GM21737 (cell line): ENCODE data around the gene CTDSP1.

Source experiments
- ATAC-seq: cut with Tn5 transposase; IDR thresholded peaks from one replicate; pipeline ENCODE4 v1.9.1; 2021; ENCODE audit warnings: mild to moderate bottlenecking, moderate library complexity; ENCODE audit not compliant: unreplicated experiment

CTDSP1 gene

GRCh38 chr2:218398437-218399390 lies 954 bp upstream of the CTDSP1 start:
- ATAC-seq, result no peak

- ATAC-seq, result no peak
Observed at GRCh38 chr2:218400167-218400929, 680 bp downstream of the CTDSP1 start.

GRCh38 chr2:218400930-218401881 lies 1.5 kb downstream of the CTDSP1 start:
- ATAC-seq, result no peak

- ATAC-seq, result no peak
Observed at GRCh38 chr2:218401890-218402289, 2.2 kb downstream of the CTDSP1 start.

GRCh38 chr2:218402491-218402901 lies 2.8 kb downstream of the CTDSP1 start:
- ATAC-seq, result no peak

GRCh38 chr2:218402911-218403411 lies 3.3 kb downstream of the CTDSP1 start:
- no peak for ATAC-seq

GRCh38 chr2:218403810-218404209 lies 4.1 kb downstream of the CTDSP1 start:
- ATAC-seq, result no peak

GRCh38 chr2:218404351-218405085 lies 4.8 kb downstream of the CTDSP1 start:
- no peak for ATAC-seq

- ATAC-seq, result no peak
Observed at GRCh38 chr2:218405086-218405745, 5.5 kb downstream of the CTDSP1 start.

DNA sequence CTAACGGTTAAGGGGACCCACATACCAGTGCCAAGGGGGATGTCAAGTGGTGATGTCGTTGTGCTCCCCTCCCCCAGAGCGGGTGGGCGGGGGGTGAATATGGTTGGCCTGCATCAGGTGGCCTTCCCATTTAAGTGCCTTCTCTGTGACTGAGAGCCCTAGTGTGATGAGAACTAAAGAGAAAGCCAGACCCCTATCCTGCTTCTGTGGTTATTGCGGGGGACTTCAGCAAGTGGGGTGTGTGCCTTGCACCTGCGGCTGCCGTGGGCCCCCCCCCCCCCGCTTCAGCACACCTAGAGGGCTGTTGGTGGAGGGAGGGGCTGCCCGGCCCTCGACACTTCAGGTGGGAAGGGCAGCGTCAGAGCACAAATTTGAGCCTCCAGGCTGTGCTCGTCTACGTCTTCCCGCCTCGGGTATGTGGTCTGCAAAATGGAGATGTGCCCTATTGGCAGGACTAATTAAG lies 6.1 kb downstream of the CTDSP1 start:
- ATAC-seq, result peak; percentile 17

GRCh38 chr2:218406209-218406948 lies 6.7 kb downstream of the CTDSP1 start:
- peak; percentile 73 for ATAC-seq

DNA sequence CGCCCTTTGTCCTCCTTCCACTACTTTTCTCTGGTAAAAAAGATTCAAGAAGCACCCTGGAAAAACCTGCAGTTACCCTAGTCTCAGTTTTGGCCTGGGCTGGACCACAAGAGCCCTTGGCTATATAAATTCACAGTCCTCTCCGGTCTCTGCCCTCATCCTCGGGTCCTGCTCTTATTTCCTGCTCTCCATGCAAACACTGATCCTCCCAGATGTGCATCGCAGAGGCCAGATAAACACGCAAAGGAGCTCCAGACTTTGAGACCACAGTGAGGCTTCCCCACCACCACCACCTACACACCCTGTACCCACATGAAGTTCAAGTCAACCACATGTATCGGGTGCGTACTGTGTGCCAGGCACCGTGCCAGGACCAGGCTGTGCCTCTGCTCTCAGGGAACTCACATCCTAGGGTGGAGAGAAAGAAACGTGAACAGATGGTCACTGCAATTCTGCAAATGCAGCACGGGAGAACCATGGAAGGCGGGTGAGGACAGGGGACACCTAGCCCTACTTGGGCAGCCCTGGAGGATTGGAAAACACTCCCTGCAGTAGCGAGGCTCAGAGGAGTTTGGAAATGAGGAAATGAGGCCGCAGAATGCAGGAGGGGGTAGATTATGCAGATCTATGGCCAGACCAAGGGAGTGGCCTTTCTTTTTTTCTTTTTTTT lies 7.4 kb downstream of the CTDSP1 start:
- ATAC-seq, result no peak

- ATAC-seq, result no peak
Observed at GRCh38 chr2:218407717-218408116, 8.0 kb downstream of the CTDSP1 start.

DNA sequence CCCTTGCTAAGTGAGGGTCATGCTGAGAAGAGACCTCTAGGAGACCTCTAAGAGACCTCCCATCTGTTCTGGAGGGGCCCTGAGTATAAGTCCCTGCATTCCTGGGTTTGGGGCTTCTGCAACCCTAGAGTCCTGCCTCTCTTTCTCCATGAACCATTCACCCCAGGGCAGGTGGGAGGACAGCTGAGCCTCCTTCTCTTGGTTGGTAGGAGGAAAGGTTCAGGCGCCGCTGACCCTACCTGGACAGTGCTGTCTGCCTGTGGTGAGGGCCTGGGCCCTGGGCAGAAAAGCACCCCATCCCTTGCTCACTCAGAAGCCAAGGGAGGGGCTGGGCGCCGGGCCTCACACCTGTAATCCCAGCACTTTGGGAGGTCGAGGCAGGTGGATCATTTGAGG lies 18.7 kb downstream of the CTDSP1 start:
- ATAC-seq, result no peak

DNA sequence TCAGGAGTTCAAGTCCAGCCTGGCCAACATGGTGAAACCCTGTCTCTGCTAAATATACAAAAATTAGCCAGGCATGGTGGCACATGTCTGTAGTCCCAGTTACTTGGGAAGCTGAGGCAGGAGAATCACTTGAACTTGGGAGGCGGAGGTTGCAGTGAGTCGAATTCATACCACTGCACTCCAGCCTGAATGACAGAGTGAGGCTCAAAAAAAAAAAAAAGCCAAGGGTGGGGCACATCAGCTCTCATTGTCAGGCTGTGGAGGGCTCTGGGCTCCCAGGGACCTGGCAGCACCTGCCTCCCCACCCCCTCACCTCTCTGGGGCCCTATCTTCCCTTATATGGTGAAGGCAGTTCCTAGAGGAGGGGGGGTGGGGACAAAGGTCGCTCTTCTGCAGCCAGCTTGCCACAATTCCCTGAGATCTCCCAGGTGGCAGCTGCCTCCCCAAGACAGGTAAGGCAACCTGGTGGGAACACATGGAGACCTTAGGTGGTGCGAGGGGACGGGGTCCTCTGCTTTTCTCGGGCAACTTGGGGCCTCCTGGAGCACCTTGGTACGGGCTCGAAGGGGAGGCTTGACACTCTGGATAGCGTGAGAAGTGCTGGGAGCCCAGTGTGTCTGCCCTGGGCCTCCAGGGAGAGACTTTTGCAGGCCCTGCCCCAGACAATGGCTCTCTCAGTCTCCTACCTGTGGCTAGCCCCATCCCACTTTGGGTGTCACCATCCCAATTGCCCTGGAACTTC lies 19.2 kb downstream of the CTDSP1 start, which contains the start of gene VIL1:
Gene VIL1, plus strand, starts transcription at position 407 of the 742 bp plus-strand sequence. CDS start 4,656 bp downstream, outside the sequence.
- ATAC-seq, result no peak

GRCh38 chr2:218419630-218420216 lies 20.1 kb downstream of the CTDSP1 start:
- no peak for ATAC-seq

GRCh38 chr2:218421027-218421426 lies 21.4 kb downstream of the CTDSP1 start:
- no peak for ATAC-seq
